GM19395 (cell line): ENCODE measurements around the gene FANCD2.
A peak's percentile ranks its signal among the peaks of the same experiment; 100 is the strongest.
"Not testable (repeated sequence)": the region's sequence is repeated elsewhere in the genome, so short reads cannot be mapped to it uniquely, and the experiment has no call there.

Experiments
- ATAC-seq: cut with Tn5 transposase; IDR thresholded peaks from one replicate; pipeline ENCODE4 v1.9.1; 2021; ENCODE audit warnings: mild to moderate bottlenecking, moderate library complexity; ENCODE audit not compliant: unreplicated experiment

Gene FANCD2

DNA sequence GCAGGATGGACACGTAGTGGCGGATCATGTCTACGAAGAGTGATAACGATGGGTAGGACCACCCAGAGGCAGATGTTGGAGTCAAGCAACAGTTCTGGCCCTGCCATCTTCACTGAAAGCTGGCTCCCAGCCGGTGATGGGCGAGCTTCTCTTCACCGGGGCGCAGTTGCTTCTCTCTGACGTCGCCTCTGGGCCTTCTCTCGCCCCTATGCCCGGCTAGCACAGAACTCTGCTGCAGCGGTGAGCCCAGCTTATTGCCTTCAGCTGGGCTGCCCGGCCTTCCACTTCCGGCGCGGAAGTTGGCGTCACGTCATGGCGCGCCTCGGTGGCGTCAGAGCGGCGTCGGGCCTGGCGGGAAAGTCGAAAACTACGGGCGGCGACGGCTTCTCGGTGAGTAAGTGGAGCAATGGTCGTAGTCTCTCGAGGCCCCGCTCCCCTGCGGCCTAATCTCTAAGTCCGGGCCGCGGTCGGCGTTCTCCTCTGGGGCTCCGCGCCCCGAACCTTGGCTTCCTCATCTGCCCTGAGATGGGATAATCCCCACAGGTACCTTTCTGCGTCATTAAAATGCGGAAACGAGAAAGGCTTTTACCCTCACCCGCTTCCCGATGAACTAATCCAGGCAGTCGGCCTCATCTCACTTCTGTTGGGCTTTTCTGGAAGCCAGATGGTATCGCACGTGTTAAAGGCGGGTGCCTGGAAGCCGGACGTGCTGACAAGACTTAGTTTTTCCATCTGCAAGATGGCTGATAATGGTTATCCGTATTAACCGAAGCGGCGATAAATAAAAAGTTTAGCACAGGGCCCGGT, at the start of gene FANCD2:
Gene FANCD2 (plus strand): TSS at position 354 of the 807 bp plus-strand sequence. CDS start 2,221 bp downstream, outside the sequence.
- ATAC-seq = peak; percentile 94

- no peak for ATAC-seq
These were observed 49.2 kb upstream of the FANCD2 start for GRCh38 chr3:9976721-9977709.

DNA sequence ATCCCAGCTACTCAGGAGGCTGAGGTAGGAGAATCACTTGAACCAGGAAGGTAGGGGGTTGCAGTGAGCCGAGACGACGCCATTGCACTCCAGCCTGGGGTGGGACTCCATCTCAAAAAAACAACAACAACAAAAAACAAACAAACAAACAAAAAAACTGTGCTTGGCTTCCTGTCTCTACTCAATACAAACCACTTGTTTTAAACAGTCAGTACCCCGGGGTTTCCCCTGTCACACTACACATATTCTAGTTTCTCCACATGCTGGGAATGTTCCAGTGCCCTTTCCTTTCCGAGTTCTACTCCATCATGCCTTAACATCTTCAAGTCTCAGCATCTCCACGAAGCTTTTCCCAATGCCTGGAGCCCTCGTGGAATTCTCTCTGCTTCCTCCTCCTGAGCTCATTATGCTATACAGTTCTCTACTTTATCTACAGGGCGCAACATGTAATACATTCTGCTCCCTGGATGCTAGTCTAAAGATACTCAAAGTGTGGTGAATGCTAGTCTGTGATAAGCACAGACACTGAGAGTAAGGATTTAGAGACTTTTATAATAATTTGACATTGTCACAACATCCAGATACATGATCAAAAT, 47.4 kb upstream of the FANCD2 start:
- no peak for ATAC-seq

- ATAC-seq = no peak
These were observed 46.0 kb upstream of the FANCD2 start for GRCh38 chr3:9980251-9980650.

GRCh38 chr3:9986230-9986725, 40.0 kb upstream of the FANCD2 start:
- ATAC-seq = peak; percentile 36

- no peak for ATAC-seq
These were observed 32.0 kb upstream of the FANCD2 start for GRCh38 chr3:9994086-9994844.

DNA sequence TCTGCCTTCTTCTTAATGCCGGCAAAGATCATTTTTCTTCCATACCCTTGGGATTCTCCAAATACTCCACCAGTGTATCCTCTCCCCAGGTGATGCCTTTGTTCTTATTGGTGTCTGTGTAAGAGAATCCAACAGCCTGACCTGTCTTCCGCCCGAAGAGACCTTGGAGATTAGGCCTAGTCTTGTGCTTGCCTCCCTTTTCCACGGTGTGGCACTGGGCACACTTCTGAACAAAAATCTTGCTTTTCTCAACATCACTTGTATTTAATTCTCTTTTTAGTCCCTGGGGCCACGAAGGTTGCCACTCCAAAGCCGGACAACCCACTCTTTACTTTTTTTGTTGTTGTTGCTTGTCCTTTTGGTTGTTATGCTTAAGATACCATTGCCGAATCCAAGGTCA, 25.6 kb upstream of the FANCD2 start:
- no peak for ATAC-seq

- no peak for ATAC-seq
These were observed 23.3 kb upstream of the FANCD2 start for GRCh38 chr3:10002951-10003350.

DNA sequence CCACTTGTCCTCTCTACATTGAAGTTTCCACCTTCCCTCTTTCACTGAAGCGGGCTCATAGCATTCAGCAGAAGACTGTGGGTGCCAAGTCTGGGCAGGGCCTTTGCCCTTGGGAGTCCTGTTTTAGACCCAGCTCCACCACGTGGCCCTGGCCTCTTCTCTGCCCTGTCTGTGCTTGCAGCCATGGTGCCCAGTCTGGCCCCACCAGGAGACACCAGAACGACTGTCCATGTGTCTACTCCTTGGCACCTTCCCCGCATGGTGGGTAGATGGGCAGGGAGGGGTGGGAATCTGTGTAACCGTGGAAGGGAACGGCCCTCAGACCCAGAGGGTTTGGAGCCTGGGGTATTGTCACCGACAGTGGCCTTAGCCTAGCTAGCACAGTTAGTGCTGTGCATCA, 21.7 kb upstream of the FANCD2 start:
- no peak for ATAC-seq

GRCh38 chr3:10004960-10005564, 21.2 kb upstream of the FANCD2 start:
- no peak for ATAC-seq

- ATAC-seq = no peak
These were observed 20.0 kb upstream of the FANCD2 start for GRCh38 chr3:10006048-10006761.

GRCh38 chr3:10006762-10007090, 19.5 kb upstream of the FANCD2 start:
- no peak for ATAC-seq

- no peak for ATAC-seq
These were observed 19.0 kb upstream of the FANCD2 start for GRCh38 chr3:10007126-10007782.

GRCh38 chr3:10008216-10008587, 18.0 kb upstream of the FANCD2 start:
- not testable (repeated sequence) for ATAC-seq

GRCh38 chr3:10008588-10009344, 17.5 kb upstream of the FANCD2 start:
- peak; percentile 67 for ATAC-seq

GRCh38 chr3:10010421-10010877, 15.8 kb upstream of the FANCD2 start:
- no peak for ATAC-seq

- peak; percentile 71 for ATAC-seq
These were observed 15.3 kb upstream of the FANCD2 start for GRCh38 chr3:10010878-10011465.

DNA sequence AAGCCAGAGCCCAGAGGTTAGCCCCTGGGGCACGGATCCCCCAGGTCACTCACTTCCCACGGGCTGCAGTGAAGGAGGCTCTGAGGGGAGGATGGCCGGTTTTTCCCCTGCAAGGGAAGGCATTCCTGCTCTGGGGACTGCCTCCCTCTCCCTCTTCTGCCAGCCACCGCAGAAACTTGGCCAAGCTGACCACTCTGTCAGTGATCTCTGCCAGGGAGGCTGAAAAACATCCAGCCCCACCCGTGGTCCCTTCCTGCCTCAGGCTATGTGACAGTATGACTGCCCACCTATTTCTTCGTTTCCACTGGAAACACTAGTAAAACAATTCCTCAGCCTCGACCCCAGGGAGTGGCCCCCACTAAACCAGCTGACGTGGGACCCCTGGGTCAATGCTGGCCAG, 14.6 kb upstream of the FANCD2 start:
- no peak for ATAC-seq
